ENCODE results near the gene SLC9C1. TPM values are rescaled to one million over a fixed set of nuclear protein-coding genes. Genes with fewer than 3 reads are reported as not detected.

The SLC9C1 gene
- total RNA-seq, 1 donor from 2014 or later: not detected

Other genes starting within 250 kb of the SLC9C1 start
- 10.1 and 11.0 TPM in 2 replicates for gene C3orf52, start 207.8 kb downstream of the SLC9C1 start, total RNA-seq
- gene GCSAM, start 161.0 kb downstream of the SLC9C1 start, total RNA-seq: 5.3 and 5.7 TPM in 2 replicates
- gene CD200, start 38.9 kb upstream of the SLC9C1 start, total RNA-seq: 14.0 and 14.8 TPM in 2 replicates
- gene BTLA, start 205.3 kb upstream of the SLC9C1 start, total RNA-seq: 37.8 and 42.6 TPM in 2 replicates

Data from T-helper 1 cell treated with Interleukin-12 subunit alpha and Interleukin-12 subunit beta and Interleukin-4 antibody, amounts not matched to agents 30 ng/mL and 1 ng/mL, for 36 hours (primary cell).